ENCODE measurements around the gene NAA40. TPM values are rescaled to one million over a fixed set of nuclear protein-coding genes. Genes with fewer than 3 reads are reported as not detected.

NAA40 gene
- total RNA-seq, 1 experiment from 2014 or later = 44.4 TPM

GRCh38 chr11:63991558-63991957, 52.8 kb downstream of the NAA40 start:
- no peaks in the 10 kb centered on the region for H3K9me3 ChIP-seq (ENCODE audit: control insufficient read depth, low read depth, low read length)
- H2AK5ac ChIP-seq (ENCODE audit: insufficient read length, low read length) = no peak overlapping the region
- H2BK15ac ChIP-seq (ENCODE audit: low read depth, low read length) = no peak overlapping the region
- WGBS (ENCODE audit: extremely low coverage, insufficient read length, low lambda C conversion rate) = no CpG with 5 or more reads among the region's 10 CpGs
- no peak overlapping the region for H3K27ac ChIP-seq (ENCODE audit: insufficient read length, low read depth, low read length)
- no peak overlapping the region for H3K4ac ChIP-seq (ENCODE audit: low read depth, low read length)
- H4K91ac ChIP-seq (ENCODE audit: insufficient read length, low read depth, low read length) = no peak overlapping the region
- TF ChIP-seq CTCF (conservative IDR thresholded peaks at IDR 0.05) = no peak
- Mint-ChIP-seq H3K9me3 (no peaks in the 10 kb centered on the region; a peak in 1 of 5 replicates), H3K4me3 (no peak overlapping the region), H3K36me3 (ENCODE audit: insufficient read depth in 1 of 3, low read depth in 3 of 3) (peaks cover 48 to 85% (median 75%) of the 10 kb centered on the region in 3 experiments; a peak in 6 of 7 replicates), H3K27ac (peak overlapping the region in 1 of 3 experiments; percentile 75; a peak in 2 of 7 replicates), H3K27me3 (ENCODE audit: low read depth) (no peaks in the 10 kb centered on the region), H3K4me1 (peaks cover 6% of the 10 kb centered on the region in 2 experiments)
- no peak overlapping the region for H2BK12ac ChIP-seq (ENCODE audit: insufficient read length, low read depth, low read length)
- no peak overlapping the region for H4K8ac ChIP-seq (replicated peaks; ENCODE audit: insufficient read length, low read depth, low read length)
- H2BK120ac ChIP-seq (ENCODE audit: low read depth, low read length, poor library complexity, severe bottlenecking) = no peak overlapping the region
- peaks cover 7% of the 10 kb centered on the region; the same call in 1 of the 2 replicates for H3K4me1 ChIP-seq (ENCODE audit: insufficient read depth, low read length)
- no peak overlapping the region for H2AFZ ChIP-seq (ENCODE audit: low read length)
- H3K9ac ChIP-seq (ENCODE audit: extremely low read depth, insufficient read length, low read length) = no peak overlapping the region
- H3K18ac ChIP-seq (ENCODE audit: insufficient read length, low read depth, low read length) = no peak overlapping the region
- H2BK5ac ChIP-seq (ENCODE audit: insufficient read length, low read length) = no peak overlapping the region
- no peak for DNase-seq
- peaks cover 10% of the 10 kb centered on the region for H3K23me2 ChIP-seq (ENCODE audit: insufficient read length, low read depth, low read length, poor library complexity, severe bottlenecking)
- no peaks in the 10 kb centered on the region for H3K27me3 ChIP-seq (ENCODE audit: insufficient read depth, low read length)
- H3K79me1 ChIP-seq (ENCODE audit: insufficient read depth, low read depth, low read length, poor library complexity, severe bottlenecking) = peaks cover 24% of the 10 kb centered on the region
- H3K79me2 ChIP-seq (ENCODE audit: insufficient read depth, low read length) = peaks cover 7% of the 10 kb centered on the region; the same call in 1 of the 2 replicates
- no peak overlapping the region for H3K4me2 ChIP-seq (ENCODE audit: insufficient read depth, insufficient read length, low read length)
- H3K56ac ChIP-seq (ENCODE audit: insufficient read length, low read depth, low read length) = no peak overlapping the region
- no peak overlapping the region for H3K23ac ChIP-seq (ENCODE audit: insufficient read length, low read depth, low read length)
- no peak overlapping the region for H3K14ac ChIP-seq (ENCODE audit: insufficient read depth, low read length)
- no peaks in the 10 kb centered on the region for H4K20me1 ChIP-seq (ENCODE audit: control insufficient read depth, insufficient read depth, insufficient read length)
- no peak overlapping the region for H2BK20ac ChIP-seq (ENCODE audit: low read depth, low read length, poor library complexity, severe bottlenecking)
- H3T11ph ChIP-seq (ENCODE audit: low read length) = no peak overlapping the region
- no peak overlapping the region for H4K5ac ChIP-seq (ENCODE audit: insufficient read length, low read depth, low read length)

All from H9 (cell line).